Body of pancreas (tissue), 4 donors: Measurements from ENCODE around the gene NCCRP1. TPM values are rescaled to one million over a fixed set of nuclear protein-coding genes. Genes with fewer than 3 reads are reported as not detected.

ENCODE experiments used
- ATAC-seq: fragments of 150-250 bp; one replicate; pipeline ENCODE4 v1.9.1; 2016
- DNase-seq, 4 donors: peaks; one replicate each; pipeline ENCODE4 v3.0.0-alpha.2; 2019
- H3K27ac ChIP-seq, 4 donors: fragments of 200-600 bp; sonication (generic); 1 replicate in 3 of 4; 2 replicates in 1 of 4; pipeline versions ENCODE4 v1.5.1 to v1.6.1; 2016 to 2019; ENCODE audit warnings: mild to moderate bottlenecking in 1 of 4, mixed read lengths in 1 of 4, moderate library complexity in 1 of 4
- H3K27me3 ChIP-seq, 2 donors: fragments of 200-600 bp; sonication (generic); one replicate each; pipeline ENCODE4 v1.6.0; 2016; ENCODE audit warnings: mild to moderate bottlenecking in 1 of 2
- H3K36me3 ChIP-seq, 2 donors: fragments of 200-600 bp; sonication (generic); replicated peaks in 1 of 2; 2 replicates each; pipeline ENCODE4 v1.5.1; 2016; ENCODE audit warnings: low read depth in 2 of 2; ENCODE audit not compliant: insufficient read depth in 1 of 2
- H3K4me1 ChIP-seq: fragments of 200-600 bp; sonication (generic); one replicate; pipeline ENCODE4 v1.6.0; 2016
- H3K4me3 ChIP-seq, 2 donors: fragments of 200-600 bp; sonication (generic); 1 replicate in 1 of 2; 2 replicates in 1 of 2; pipeline ENCODE4 v1.5.1; 2016 to 2019
- H3K9me3 ChIP-seq, 3 donors: fragments of 200-600 bp; sonication (generic); 1 replicate in 2 of 3; 2 replicates in 1 of 3; pipeline ENCODE4 v1.5.1; 2016
- POLR2A ChIP-seq, 3 donors: fragments of 450-650 bp; IDR thresholded peaks; one replicate each; pipeline ENCODE4 v1.6.1; 2016; ENCODE audit warnings: antibody characterized with exemption in 3 of 3, mild to moderate bottlenecking in 2 of 3
- WGBS, 2 donors: methylation state at CpG; one replicate each; pipeline ENCODE4 v1.1.5; 2017; 5-methylcytosine and 5-hydroxymethylcytosine counted together
- intact Hi-C: fragments of 100-400 bp; cut with DNase I; formaldehyde crosslinking; loops from one replicate; pipeline ENCODE4 v1.15.1; 2023
- total RNA-seq, 2 donors: library from RNA; depleted of rRNA; stranded (reverse); fragments of >200 nt; gene quantifications; one replicate each; pipeline ENCODE4 v1.1.0, GENCODE V29; 2016
- TF ChIP-seq, protein P1 (sequence below), 7 experiments: fragments of 450-650 bp in 4 of 7; fragments of 200-600 bp in 3 of 7; sonication (generic) in 3 of 7; IDR thresholded peaks; one replicate each; pipeline ENCODE4 v1.5.1; 2016 to 2019; ENCODE audit warnings: antibody characterized with exemption in 7 of 7

The NCCRP1 gene
- total RNA-seq: 1 to 10 TPM in 1 of 2 donors, under 1 TPM in 1; 0.66 to 7.8 TPM

DNA sequence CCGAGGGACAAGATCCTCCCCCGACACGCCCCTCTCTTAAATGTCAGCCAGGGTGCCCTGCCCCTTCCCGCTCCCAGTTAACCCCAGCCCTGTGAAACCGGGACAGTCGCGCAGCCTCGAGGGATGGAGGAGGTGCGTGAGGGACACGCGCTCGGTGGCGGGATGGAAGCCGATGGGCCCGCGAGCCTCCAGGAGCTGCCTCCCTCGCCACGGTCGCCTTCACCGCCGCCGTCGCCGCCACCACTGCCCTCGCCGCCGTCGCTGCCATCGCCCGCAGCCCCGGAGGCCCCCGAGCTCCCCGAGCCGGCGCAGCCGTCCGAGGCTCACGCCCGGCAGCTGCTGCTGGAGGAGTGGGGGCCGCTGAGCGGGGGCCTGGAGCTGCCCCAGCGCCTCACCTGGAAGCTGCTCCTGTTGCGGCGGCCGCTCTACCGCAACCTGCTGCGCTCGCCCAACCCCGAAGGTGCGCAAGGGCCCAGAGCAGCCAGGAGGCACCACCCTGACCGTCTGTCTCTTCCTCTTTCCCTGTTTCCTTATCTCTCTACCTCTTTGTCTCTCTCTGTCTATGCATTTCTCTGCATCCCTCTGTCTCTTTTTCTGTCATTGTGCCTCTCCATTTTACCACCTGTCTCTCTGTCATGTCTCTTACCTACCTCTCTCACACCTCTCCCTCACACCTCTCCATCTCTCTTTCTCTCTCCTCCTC lies at the start of gene NCCRP1:
NCCRP1 (plus strand) TSS at position 105 of the 703 bp plus-strand sequence; CDS start at position 124, 19 bp downstream.
- ATAC-seq (no peak), DNase-seq (peak in 2 of 4 donors; percentile 47 to 48)
- Histone ChIP-seq H3K27me3 (no peaks in the 10 kb centered on the region), H3K9me3 (no peaks in the 10 kb centered on the region), H3K4me3 (no peak within 1 kb of the TSS), H3K4me1 (peaks cover 76% of the 10 kb centered on the region), H3K36me3 (no peaks in the 10 kb centered on the region), H3K27ac (peak within 1 kb of the TSS; percentile 65 to 91 (median 82))
- TF ChIP-seq, protein P1, sequence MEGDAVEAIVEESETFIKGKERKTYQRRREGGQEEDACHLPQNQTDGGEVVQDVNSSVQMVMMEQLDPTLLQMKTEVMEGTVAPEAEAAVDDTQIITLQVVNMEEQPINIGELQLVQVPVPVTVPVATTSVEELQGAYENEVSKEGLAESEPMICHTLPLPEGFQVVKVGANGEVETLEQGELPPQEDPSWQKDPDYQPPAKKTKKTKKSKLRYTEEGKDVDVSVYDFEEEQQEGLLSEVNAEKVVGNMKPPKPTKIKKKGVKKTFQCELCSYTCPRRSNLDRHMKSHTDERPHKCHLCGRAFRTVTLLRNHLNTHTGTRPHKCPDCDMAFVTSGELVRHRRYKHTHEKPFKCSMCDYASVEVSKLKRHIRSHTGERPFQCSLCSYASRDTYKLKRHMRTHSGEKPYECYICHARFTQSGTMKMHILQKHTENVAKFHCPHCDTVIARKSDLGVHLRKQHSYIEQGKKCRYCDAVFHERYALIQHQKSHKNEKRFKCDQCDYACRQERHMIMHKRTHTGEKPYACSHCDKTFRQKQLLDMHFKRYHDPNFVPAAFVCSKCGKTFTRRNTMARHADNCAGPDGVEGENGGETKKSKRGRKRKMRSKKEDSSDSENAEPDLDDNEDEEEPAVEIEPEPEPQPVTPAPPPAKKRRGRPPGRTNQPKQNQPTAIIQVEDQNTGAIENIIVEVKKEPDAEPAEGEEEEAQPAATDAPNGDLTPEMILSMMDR (IDR thresholded peaks at IDR 0.05): no peak
- peak in 2 of 3 donors; percentile 20 to 25 for TF ChIP-seq POLR2A (IDR thresholded peaks at IDR 0.05)
- WGBS, 2 donors: 2 to 19% methylated on average over 12 to 50 of the region's 51 CpGs
- intact Hi-C loops: no loop called here

GRCh38 chr19:39147480-39147879 lies 49.3 kb upstream of the NCCRP1 start:
- Histone ChIP-seq H3K27me3 (no peaks in the 10 kb centered on the region), H3K36me3 (no peaks in the 10 kb centered on the region), H3K4me1 (peaks cover 40% of the 10 kb centered on the region), H3K4me3 (no peak overlapping the region), H3K9me3 (no peaks in the 10 kb centered on the region), H3K27ac (no peak overlapping the region)
- intact Hi-C loops: no loop called here
- DNase-seq: no peak
- ATAC-seq: no peak
- 93% methylated on average over 3 of the region's 3 CpGs for WGBS, 2 donors
- no peak for TF ChIP-seq POLR2A (IDR thresholded peaks at IDR 0.05)
- TF ChIP-seq, protein P1 (IDR thresholded peaks at IDR 0.05): no peak

DNA sequence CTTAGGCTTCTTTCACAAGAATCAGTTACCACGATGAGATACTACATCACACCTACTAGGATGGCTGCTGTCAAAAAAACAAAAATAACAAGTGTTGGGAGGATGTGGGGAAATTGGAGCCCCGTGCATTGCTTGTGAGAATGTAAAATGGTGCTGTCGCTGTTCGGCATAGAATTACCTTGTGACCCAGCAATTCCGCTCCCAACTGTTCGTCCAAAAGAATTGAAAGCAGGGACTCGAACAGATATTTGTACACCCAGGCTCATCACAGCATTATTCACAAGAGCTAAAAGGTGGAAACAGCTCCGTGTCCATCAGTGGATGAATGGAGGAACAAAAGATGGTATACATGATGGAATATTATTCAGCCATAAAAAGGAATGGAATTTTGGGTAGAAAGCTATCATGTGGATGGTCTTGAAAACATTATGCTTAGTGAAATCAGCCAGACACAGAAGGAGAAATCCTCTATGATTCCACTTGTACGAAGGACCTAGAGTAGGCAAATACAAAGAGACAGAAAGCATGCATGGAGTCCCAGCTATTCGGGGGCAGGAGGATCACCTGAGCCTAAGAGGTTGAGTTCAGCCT lies 47.7 kb upstream of the NCCRP1 start:
- no peaks in the 10 kb centered on the region for H3K27me3 ChIP-seq
- no peak for ATAC-seq
- 93 to 96% methylated on average over 10 of the region's 10 CpGs for WGBS, 2 donors
- H3K27ac ChIP-seq: peak overlapping the region in 1 of 4 donors; percentile 15
- no peaks in the 10 kb centered on the region for H3K36me3 ChIP-seq
- peaks cover 38% of the 10 kb centered on the region for H3K4me1 ChIP-seq
- TF ChIP-seq POLR2A (IDR thresholded peaks at IDR 0.05): no peak
- TF ChIP-seq, protein P1 (IDR thresholded peaks at IDR 0.05): no peak
- intact Hi-C loops: no loop called here
- no peak for DNase-seq
- H3K4me3 ChIP-seq: no peak overlapping the region
- no peaks in the 10 kb centered on the region for H3K9me3 ChIP-seq

GRCh38 chr19:39150235-39150634 lies 46.5 kb upstream of the NCCRP1 start:
- Histone ChIP-seq H3K36me3 (no peaks in the 10 kb centered on the region), H3K27me3 (no peaks in the 10 kb centered on the region), H3K27ac (no peak overlapping the region), H3K4me1 (peaks cover 38% of the 10 kb centered on the region), H3K4me3 (no peak overlapping the region), H3K9me3 (no peaks in the 10 kb centered on the region)
- intact Hi-C loops: no loop called here
- no peak for DNase-seq
- no peak for ATAC-seq
- TF ChIP-seq, protein P1 (IDR thresholded peaks at IDR 0.05): no peak
- no peak for TF ChIP-seq POLR2A (IDR thresholded peaks at IDR 0.05)
- 81 to 90% methylated on average over 8 of the region's 8 CpGs for WGBS, 2 donors
